Ramos (cell line): ENCODE results near the gene DNTTIP2.
"Not testable (repeated sequence)": the region's sequence is repeated elsewhere in the genome, so short reads cannot be mapped to it uniquely, and the experiment has no call there.

Experiments used
- in situ Hi-C: fragments of 300-500 bp; cut with MboI; formaldehyde crosslinking; loops from one replicate; pipeline ENCODE4 v1.14.3; 2022; ENCODE audit warnings: low sequenced_read_pairs; ENCODE audit not compliant: unreplicated experiment

Gene DNTTIP2

DNA sequence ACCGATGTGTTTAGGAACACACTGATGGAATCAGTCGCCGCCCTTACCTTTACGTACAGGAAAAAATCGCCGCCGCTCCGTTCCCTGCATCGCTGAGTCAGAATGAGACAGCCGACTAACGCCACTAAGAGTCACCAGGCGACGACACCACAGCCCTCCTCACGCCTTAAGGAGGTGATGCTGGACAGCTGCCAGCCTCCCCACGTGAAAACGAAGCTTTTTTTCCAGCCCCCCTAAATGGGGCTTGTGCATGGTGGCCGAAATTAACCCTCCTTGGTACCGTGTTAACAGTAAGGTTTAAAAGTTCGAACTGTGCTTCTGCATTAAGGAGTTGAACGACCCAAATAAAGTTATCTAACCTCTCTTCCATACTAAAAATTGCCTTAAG lies 511 bp downstream of the DNTTIP2 start:
- in situ Hi-C loops: no loop called here

DNA sequence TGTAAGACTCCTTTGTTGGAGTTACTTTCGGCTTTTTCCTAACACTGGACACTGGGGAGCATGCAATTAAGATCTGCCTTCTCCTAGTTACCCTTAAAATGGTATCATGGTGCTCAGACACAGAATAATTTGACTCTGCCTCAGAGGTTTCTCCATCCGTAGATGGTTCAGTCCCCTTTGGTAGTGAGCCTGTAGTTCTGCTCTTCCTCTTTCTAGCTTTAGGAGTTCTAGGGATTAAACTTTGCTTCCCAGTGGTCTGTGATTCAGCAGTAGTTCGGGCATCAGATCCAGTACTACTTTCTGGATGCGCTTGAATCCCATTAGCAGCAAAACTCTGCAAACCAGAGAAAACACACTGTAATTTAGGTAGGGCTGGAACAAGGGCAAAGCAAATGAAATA lies 1.5 kb downstream of the DNTTIP2 start:
- in situ Hi-C loops: no loop called here

DNA sequence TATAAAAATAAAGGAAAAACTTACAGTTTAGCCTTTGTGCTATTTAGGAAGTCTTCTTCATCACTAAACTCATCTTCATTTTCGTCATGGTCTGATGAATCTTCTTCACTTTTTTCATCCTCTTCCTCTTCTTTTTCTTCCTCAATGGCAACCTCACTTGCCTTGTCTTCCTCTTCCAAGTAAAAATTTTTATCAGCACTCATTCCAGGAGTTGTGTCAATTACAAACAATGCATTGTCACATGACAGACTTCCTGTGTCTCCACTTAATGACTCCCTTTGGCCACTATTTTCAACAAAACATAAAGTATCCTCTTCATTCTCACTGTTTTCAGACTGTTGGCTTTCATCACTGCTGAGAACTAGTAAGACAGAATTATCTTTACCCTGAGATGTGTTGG lies 2.8 kb downstream of the DNTTIP2 start:
- in situ Hi-C loops: no loop called here

- in situ Hi-C loops: no loop called here
Observed at GRCh38 chr1:93874025-93874651, 4.9 kb downstream of the DNTTIP2 start.

DNA sequence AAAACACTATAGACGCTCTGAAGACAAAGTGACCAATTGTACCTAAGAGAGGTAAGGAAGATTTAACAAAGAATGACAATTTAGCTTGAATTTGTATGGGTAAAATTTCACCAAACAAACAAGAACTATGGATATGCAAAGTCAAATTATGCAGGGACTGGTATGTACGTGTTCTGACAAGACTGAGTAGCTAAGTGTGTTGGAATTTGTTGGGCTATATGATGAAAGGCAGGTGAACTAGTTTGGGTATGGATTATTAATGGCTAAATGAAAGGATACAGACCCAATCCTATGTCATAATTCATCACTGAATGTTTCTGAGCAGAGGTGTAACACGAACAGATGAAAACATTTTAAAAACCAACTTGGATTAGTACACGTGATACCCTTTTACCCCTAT lies 7.6 kb downstream of the DNTTIP2 start:
- in situ Hi-C loops: no loop called here

DNA sequence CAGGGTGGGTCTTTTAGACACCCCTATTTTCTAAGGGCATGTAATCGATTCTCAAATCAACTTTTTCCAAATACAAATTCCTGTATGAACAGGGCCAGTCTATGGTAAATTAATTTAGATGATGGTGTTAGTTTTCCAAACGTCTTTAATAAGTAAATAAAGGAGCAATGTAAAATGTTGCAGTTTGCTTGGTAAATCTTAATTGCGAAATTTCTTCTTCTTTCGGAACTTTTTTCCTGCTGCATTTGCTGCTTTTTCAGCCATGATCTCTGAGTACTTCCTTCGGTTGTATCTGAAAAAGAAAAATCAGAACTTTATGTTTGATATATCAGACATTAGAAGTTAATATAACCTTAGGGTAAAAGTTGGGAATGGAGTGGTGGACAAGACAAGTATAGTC lies 9.4 kb downstream of the DNTTIP2 start:
- in situ Hi-C loops: no loop called here

DNA sequence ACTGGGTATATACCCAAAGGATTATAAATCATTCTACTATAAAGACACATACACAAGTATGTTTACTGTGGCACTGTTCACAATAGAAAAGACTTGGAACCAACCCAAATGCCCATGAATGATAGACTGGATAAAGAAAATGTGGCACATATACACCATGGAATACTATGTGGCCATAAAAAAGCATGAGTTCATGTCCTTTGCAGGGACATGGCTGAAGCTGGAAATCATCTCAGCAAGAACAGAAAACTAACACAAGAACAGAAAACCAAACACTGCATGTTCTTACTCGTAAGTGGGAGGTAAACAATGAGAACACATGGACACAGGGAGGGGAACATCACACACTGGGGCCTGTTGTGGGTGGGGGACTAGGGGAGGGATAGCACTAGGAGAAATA lies 10.5 kb downstream of the DNTTIP2 start:
- in situ Hi-C loops: not testable (repeated sequence)

- in situ Hi-C loops: no loop called here
Observed at GRCh38 chr1:93865253-93865652, 13.8 kb downstream of the DNTTIP2 start.

GRCh38 chr1:93864175-93864574 lies 14.8 kb downstream of the DNTTIP2 start:
- in situ Hi-C loops: no loop called here

GRCh38 chr1:93857653-93858052 lies 21.4 kb downstream of the DNTTIP2 start:
- in situ Hi-C loops: not testable (repeated sequence)

DNA sequence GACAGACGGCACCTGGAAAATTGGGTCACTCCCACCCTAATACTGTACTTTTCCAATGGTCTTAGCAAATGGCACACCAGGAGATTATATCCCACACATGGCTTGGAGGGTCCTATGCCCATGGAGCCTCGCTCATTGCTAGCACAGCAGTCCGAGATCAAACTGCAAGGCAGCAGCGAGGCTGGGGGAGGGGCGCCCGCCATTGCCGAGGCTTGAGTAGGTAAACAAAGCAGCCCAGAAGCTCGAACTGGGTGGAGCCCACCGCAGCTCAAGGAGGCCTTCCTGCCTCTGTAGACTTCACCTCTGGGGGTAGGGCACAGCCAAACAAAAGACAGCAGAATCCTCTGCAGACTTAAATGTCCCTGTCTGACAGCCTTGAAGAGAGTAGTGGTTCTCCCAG lies 23.0 kb downstream of the DNTTIP2 start:
- in situ Hi-C loops: not testable (repeated sequence)

GRCh38 chr1:93853940-93854339 lies 25.1 kb downstream of the DNTTIP2 start:
- in situ Hi-C loops: no loop called here

DNA sequence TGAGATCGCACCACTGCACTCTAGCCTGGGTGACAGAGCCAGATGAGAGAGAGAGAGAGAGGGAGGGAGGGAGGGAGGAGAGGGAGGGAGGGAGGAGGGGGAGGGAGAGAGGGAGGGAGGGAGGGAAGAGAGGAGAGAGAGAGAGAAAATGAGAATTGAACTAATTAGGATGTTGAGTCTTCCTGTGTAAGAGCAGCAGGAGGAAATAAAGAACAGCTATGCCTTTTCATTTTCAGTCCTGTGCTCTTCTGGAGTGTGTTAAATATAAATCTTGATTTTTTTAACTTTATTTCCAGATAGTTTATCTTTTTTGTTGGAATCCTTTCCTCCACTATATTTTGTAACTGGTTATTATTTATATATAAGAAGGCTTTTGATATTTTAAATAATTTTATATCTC lies 27.1 kb downstream of the DNTTIP2 start:
- in situ Hi-C loops: no loop called here

- in situ Hi-C loops: no loop called here
Observed at GRCh38 chr1:93851327-93851712, 27.7 kb downstream of the DNTTIP2 start.

DNA sequence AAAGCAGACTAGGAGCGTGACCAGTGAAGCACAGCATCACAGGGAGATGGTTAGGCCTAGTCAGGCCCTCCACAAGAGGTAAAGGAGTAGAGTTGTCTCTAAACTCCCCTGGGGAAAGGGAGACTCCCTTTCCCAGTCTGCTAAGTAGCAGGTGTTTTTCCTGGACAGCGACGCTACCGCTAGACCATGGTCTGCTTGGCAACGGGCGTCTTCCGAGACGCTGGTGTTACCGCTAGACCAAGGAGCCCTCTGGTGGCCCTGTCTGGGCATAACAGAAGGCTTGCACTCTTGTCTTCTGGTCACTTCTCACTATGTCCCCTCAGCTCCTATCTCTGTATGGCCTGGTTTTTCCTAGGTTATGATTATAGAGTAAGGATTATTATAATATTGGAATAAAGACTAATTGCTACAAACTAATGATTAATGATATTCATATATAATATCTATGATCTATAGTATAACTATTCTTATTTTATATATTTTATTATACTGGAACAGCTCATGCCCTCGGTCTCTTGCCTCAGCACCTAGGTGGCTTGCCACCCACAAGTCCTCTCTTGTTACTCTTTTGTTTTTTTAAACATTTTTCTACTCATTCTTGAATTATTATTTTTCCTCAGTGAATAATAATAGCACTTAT lies 28.2 kb downstream of the DNTTIP2 start:
- in situ Hi-C loops: not testable (repeated sequence)

DNA sequence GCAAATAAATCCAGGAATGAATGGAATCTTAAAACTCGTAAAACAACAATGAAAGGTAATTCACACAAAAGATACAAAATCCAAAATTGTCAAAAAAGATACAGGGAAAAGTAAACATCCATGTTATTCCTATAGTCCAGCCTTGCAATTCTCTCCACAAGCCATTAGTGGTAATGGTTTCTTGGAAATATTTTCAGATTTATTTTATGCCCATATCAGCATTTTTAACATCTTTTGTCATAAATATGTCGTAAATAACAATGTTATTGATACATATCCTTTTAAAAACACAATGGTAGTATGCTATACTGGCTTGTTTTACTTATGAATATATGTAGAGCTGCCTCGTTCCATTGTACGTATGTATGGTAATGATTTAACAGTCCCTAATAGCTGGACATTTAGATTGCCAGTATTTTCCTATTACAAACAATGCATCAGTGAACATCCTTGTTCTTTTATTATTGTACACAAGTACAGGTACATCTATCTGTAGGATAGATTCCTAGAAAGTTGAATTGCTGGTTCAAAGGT lies 30.6 kb downstream of the DNTTIP2 start:
- in situ Hi-C loops: loop anchor here (10.0 to 25.0 kb wide), 2 partner anchors 411 to 544 kb away; partner anchors contain the start of gene FNBP1L

DNA sequence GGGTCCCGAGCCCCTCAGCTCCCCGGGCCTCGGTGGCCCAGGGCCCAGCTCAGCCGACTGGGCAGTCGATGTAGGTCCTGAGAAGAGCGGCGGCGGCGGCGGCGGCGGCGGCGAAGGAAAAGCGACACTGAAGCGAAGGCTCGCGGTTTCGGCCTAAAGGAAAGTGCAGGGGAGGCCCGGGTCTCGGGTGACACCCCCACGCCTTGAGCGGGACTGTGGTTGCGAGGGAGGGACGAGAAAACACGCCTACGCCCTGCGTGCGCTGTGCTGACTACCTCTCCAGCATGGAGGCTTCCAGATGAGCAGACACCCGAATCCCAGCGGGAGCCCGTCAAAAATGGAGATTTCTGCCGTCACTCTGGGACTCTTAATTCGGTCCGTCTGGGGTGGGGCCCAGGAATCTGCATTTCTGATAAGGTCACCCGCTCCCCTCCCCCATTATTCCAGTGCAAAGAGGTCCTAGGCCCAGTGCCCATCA lies 31.2 kb downstream of the DNTTIP2 start:
- in situ Hi-C loops: loop anchor here (10.0 to 25.0 kb wide), 2 partner anchors 411 to 543 kb away; partner anchors contain the start of gene FNBP1L

DNA sequence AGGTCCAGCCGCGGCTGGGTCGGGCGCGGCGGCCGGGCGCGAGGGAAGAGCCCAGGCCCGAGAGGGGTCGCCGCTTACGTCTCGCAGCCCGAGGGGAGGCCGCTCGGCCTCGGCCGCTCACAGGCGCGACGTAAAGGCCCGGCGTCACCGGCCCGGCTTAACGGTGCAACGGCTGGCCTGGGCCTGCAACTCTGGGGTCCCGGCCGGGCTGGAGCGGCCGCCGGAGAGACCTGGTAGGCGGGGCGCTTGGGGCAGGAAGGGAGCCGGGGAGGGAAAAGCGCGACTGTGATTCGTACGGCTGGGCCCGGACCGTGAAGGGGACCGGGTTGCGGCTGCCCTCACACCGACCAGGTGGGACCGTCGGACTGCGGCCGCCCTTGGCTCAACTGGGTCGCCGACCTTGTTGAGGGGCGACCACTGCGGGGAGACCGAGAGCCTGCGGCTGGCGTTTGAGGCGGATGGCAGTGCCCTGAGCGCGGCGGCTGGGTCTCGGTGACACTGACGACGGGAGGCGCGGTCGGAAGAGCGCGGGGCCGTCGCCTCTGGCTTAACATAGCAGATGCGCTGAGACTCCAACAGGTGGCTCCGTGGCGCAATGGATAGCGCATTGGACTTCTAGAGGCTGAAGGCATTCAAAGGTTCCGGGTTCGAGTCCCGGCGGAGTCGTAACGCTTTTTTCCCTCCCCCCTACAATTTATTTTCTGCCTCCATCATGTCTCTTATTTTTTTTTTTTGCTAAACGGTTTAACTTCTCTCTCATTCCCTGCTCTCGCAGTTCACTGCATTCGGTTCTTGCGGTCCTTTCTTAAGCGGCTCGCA lies 31.8 kb downstream of the DNTTIP2 start:
- in situ Hi-C loops: loop anchor here (10.0 to 25.0 kb wide), 2 partner anchors 410 to 542 kb away; partner anchors contain the start of gene FNBP1L

DNA sequence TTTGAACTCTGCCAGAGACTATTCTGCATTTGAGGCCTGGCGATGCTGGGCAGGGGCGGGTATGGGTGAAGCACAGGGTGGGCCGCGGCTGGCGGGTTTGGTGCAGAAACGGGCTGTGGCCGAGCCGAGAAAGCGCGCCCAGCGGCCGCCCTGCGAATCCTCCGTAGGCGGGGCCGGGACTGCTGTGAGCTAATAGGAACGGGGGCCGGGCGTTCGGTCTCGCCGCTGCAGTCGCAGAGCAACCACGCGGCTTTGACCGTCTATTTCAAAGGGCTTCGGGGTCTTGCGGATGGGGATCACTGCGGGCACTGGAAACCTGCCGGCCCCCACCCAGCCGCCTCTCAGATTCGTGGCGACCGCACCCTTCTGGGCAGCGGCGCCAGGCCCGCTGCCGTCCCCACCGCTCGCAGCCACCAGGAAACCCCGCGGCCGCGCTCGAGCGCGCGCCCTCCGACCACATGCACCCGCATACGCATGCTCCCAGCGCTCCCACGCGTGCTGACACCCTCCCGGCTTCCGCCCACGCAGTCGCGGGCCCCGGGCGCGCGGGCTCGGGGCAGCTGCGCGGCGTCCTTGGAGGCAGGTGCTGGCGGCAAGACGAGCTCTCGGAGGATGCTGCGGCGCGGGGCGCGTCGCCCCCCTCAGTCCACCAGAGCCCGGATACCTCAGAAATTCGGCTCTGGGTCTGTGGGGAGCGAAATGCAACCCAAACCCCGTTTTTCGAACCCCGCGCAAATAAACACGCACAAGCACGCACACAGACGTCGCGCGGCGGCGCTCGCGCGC lies 32.6 kb downstream of the DNTTIP2 start:
- in situ Hi-C loops: loop anchor here (10.0 to 25.0 kb wide), 2 partner anchors 409 to 542 kb away; partner anchors contain the start of gene FNBP1L
